Midbrain (tissue), 1 donor: Measurements from ENCODE around the gene SNRPD3.
A peak's percentile ranks its signal among the peaks of the same experiment; 100 is the strongest.
"Not testable (repeated sequence)": the region's sequence is repeated elsewhere in the genome, so short reads cannot be mapped to it uniquely, and the experiment has no call there.

ENCODE experiments used
- DNase-seq: peaks from one replicate; lab custom pipeline; 2025; lab: John Stamatoyannopoulos, UW

SNRPD3 gene

DNA sequence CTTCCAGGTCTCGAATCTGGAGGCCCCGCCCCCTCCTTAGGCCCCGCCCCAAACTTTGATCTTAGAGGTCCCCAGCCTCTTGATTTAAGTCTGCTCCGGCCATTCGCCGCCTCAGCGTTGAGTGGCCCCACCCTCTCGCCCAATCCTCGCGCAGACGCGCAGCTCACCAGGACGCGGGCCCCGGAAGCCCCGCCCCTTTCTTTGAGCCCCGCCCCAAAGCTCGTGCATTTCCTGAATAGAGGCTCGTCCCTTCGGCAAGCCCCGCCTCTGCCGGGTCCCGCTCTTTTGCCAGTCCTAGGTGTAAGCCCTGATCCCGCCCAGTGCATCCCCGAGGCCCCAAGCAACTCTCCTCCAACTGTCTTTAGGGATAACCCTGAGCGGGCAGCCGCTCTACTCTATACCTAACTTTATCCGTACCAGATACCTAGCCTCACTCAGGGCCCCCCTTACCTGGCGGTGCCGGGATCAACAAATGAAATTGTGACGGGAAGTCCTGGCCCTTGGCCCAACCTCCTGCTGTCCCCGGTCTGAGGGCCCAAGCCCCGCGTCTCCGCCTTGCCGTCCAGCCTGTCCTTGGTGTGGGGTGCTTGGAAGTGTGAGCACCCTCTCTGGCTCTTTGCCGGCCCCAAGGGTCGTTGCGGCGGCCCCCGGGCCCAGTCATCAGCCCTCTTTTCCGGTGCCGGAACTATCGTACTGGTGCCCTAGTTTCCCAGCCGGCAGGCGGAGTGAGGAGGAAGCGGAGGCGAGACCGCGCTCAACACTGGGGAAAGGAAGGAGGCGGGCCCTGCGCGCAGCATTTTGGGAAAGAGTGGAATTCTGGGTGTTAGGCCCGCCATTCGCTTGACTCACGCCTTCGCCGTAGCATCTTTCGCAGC, at the start of gene SNRPD3:
Gene SNRPD3 (plus strand): TSS at position 835 of the 875 bp plus-strand sequence. CDS start 1,676 bp downstream, outside the sequence.
- DNase-seq = peak; percentile 99

DNA sequence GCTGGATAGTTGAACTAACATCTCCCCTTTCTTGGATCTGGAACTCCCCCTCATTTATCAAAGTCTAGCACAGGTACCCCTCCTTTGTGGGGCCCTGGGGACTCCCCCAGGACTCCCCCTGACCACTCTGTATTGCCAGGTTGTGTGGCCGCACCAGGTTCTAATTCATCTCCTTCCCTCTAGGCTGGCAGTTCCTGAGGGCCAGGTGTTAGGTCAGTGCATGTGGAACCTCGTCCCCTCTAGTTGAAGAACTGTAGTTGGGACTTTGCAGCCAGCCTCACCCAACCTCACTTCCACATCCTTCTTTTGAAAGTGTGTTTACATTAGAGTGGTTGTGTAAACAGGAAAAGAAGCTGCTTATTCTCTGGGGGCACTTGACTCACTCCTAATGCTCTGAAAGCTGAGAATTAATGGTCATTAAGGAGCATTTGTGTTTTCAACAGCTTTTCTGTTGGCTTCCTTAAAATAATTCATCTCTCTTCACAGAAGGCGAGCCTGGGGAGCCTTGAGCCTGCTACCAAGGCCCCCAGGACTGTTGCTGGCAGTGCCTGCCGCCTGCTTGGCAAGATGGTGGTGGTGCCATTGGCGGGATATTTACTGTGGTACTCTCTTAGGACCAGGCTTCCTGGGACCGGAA, 48.9 kb upstream of the SNRPD3 start:
- DNase-seq = no peak

DNA sequence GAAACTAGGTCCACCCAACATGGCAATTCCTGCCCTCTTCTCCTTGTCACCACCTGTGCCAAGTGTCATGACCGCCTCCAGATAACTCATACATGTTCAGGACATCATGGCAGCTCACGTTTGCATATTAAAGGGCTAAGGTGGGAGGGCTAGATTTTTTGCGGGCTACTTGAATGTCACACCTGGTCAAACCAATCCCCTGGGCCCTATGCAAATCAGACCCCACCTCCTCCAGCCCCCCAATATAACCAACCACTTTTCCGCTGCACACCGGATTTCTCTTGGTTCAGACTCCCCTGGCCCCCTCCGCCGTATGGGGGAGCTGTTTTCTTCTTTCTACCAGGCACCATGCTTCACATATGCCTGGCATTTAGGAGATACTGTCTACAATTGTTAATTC, 48.1 kb upstream of the SNRPD3 start:
- DNase-seq = no peak

DNA sequence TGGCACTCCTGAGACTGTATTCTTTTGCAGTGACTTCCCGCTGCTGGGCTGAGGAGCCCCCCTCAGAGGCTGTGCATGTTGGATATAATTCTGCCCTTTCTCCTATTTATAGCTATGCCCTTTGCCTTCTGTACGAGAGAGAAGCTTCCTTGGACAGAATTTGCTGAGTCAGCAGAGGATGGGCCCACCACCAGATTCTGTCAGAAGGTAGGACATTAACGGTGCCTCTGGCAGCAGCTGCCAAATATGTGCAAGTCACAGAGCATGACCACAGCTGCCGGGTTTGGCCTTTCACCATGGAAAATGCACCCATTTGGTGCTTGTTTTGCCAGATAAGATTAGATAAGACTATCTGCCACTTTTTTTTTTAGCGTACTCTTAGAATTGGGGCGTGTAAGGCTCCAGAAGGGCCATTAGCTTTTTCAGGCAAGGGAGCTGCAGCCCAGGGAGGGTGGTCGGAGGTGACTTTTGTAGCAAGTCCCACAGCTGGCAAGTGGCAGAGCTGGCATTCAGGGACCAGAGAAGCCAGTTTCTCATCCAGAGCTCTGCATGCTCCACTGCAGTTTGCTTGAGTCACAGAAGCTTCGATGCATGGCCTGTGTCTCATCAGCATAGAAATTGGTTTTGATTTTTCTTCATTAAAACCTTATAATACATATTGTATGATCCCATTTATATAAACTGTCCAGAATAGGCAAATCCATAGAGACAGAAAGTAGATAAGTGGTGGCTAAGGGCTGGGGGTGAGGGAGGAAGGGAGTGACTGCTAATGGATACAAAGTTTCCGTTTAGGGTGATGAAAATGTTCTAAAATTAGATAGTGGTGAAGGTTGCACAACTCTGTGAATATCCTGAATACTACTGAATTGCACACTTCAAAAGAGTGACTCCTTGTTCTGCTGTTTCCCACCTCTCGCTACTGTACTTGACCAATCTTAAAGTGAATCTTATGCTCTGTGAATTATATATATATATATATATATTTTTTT, 44.9 kb upstream of the SNRPD3 start:
- DNase-seq = no peak

DNA sequence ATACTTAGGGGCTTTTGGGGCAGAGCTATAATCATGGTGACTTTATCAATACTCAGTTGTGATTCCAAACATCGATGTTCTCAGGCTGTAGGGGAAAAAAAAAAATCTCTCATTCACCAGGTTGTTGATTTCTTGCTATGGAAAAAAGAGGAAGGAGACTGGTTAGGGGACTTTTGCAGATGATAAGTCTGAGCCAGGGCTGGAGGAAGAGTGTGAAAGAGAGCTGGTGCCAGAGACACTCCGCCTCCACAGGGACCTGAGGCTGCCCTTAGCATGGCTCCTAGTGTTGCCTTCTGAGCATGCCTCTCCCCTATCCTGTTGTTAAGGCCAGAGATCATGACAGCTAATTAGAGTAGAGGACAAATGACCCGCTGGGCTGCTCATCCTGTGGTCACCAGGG, 43.8 kb upstream of the SNRPD3 start:
- DNase-seq = no peak

DNA sequence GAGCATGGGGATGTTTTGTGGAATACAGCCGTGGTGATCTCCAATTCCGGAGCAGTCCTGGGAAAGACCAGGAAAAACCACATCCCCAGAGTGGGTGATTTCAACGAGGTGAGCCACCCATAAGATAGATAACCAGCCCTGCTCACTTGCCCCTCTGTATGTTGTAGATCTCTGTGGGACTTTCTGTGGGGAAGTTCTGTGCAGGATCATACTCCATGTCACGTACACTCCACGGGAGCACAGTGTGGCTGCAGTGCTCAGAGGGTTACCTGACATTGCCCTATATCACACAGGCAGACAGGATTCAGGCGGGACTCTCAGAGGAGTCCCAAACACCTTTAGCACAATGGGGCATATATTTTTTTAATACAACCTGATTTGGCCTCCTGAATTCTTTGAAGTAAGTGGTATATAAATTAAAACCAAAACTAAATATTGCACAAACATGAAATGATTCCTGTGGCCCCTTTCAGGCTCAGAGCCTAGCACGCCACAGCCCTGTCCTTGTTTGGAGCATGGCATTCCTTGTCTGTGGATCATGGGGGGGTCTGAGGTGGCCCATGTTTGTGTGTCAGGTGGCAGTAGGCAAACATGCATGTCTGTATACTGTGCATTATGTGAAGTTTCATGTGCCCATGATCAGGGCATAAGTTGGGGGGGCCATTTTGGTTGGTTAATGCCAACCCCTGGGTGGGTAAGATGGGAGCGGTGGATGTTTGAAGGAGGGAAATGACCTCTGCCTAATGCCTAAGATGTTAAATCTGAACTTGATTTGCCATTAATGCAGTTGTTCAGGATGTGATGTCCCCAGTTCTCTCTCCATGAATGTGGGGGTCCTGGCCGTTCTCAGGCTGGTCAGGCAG, 42.2 kb upstream of the SNRPD3 start:
- DNase-seq = no peak

DNA sequence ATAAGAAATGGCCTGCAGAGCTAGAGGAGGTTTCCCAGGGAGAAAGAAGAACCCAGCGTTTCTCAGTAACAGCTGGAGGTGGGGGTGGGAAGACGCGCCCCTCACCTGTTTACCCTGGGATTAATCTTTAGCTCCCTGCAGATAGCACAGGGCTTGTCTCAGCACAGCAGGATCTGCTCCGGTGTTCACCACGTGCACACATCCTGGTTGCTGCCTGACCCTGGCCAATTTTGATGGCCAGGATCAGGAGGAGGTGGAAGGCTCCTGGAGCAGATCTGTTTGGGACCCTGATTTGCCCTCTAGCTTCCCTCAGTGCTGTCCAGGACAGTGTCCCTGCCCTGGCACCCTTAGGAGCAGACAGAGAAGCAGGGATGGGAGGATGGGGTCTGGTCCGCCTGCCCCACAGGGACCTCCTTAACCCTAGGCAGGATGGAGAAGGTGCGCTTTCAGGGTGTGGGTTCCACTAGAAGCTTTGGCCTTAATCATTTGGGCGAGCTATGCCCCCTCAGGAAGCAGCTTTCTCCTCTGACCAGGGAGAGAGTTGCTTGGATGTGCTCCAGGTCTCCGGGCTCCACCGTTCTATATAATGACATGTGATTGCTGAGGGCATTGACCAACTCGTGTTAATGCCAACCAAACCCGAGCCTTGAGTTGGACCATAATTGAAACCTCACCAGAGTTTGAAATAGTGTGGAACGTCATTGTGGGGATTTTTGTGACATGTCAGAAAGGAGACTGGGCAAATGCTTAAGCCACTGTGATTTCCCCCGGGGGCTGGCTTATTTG, 41.4 kb upstream of the SNRPD3 start:
- DNase-seq = no peak

DNA sequence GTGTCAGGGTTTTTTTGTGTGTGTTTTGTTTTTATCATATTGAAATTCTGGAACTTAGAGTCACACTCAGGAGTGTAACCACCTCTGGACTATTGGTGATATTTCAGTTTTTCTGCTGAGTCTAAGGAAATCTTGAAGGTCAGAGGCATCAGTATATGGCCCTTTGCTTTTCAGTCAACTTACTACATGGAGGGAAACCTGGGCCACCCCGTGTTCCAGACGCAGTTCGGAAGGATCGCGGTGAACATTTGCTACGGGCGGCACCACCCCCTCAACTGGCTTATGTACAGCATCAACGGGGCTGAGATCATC, 40.8 kb upstream of the SNRPD3 start:
- no peak for DNase-seq

DNA sequence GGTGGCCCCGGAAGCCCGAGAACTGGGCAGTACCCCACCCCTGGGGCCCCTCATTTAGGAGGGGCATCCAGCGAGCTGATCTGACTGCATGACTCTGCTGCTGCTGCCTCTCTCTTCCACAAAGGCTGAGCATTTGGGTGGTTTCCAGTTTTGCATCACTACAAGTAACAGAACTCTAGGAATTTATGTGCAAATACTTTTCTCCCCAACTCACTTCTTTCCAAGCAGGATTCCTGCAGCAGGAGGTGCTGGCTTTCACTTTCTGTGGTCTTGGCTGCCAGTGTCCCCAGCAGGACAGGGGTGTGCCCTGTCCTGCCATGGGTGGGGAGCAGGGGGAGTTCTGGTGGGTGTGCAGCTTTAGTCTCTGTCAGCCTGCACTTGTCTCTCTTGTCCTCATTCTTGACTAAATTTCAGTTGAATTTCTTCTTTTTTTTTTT, 39.5 kb upstream of the SNRPD3 start:
- no peak for DNase-seq

DNA sequence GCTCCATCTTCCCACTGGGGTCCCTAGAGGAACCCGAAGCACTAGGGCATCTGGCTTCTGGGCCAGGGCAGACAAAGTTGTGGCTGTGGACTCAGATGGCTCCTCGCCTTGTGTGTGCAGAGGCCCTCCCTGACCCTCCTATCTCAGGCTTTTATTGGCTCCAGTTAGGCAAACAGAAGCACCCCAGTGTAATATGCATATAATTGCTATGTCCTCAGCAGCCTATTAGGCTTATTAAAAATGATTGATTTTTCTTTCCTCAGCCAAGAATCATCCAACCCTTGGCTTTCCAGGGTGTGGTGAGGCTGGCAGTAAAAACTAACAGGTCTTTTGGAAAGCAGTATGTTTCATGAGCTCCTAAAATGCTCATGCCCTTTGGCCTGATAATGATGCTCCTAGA, 38.4 kb upstream of the SNRPD3 start:
- DNase-seq = no peak

DNA sequence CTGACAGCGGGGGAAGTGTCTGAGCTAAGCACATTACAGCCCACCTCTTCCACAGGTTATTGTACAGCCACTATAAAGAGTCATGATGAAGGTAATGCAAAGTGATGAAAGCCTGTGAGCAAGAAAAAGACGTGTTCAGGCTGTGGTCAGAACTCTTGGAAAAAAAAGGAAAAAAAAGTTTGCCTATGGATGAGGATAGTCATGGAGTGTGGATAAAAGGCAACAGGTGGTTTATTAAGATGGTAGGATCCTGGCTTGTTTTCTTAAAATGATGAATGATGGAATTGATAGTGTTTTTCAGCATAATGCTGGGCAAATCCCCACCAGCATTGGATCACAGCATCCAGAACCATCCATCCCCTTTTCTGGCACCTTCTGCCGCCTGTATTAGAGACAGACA, 37.6 kb upstream of the SNRPD3 start:
- no peak for DNase-seq

DNA sequence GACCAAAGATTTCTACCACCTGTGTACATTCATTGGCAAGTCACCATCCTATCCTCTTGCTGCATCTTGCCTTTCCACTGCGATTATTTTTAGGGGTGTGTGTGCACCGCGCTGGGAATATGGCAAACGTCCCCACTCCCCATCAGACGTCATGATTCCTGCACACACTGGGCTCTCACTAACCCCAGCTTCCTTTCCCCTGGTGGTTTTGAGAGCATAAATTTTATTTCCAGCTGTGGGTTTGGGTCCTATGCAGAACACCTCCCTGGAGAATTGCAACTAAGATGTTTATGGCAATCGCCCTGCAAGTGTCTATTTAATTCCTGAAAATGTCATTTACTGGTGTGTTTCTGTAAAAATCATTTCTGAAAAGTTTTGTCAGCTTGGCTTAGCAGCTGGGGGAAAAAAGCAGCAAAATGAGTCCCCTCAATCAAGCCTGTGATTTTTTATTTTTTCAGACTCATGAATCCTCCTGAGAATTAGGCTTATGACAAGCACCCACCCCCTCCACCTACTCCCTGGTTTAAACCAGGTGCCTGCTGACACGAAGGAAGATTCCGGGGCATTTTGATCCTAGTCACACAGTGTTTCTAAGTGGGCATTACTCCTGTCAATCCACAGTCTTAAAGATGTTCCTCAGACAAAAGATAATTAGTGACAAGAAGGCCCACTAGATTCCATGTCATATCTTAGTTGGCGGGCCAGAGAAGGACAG, 36.9 kb upstream of the SNRPD3 start:
- no peak for DNase-seq

DNA sequence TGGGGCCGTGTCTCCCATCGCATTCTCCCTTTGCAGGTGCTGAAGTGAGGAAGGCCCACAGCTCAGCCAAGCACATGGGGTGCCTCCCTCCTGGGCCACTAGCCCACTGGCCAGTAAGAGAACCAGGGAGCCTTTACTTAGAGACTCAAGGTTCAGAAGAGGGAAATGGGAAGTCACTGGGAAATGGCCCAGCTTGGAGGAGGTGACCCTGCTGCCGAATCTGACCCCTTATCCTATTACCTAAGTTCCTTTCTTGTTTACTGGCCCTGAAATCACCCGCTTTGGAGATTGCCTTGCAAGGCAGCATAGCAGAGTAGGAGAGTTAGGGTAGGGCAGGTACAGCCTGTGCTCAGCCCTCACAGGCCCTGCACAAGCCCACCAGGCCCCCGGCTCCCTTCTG, 36.3 kb upstream of the SNRPD3 start:
- DNase-seq = no peak

DNA sequence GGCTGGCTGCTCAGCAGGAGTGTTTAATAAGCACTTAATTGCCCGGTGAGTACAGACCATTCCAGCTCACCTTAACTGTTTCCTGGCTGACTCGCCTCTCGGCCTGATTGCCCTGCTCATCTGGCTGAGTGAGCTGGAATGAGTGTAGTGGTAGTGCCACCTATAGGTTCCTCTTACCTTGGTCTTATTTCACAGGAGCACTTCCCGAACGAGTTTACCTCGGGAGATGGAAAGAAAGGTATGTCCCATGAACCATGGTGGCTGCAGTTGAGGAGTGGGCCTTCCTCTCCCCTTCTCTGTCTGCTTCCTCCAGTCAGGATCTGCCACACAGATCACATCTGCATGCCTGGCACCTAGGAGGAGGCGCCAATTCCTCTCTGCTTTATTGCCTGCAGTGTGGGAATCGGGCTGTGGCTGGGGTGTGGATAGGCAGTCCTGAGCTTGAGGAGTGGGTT, 34.0 kb upstream of the SNRPD3 start:
- DNase-seq = no peak

DNA sequence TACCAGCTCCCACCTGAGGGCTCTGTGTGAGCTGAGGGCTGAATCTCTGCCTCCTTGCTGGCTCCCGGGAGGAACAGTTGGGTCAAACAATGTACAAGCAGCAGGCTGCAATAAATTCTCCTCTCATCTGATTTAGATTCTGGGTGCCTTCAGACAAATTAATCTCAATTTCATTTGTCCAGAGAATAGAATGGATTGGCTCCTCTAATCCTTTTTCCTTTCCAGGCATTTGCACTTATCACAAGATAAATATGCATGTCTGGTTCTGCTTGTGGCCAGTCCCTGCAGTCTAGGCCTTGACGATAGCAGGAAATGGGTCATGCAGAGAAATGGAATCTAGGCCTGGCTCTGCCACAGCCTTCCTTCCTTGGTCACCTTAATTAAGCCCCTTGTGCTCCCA, 31.9 kb upstream of the SNRPD3 start:
- no peak for DNase-seq

DNA sequence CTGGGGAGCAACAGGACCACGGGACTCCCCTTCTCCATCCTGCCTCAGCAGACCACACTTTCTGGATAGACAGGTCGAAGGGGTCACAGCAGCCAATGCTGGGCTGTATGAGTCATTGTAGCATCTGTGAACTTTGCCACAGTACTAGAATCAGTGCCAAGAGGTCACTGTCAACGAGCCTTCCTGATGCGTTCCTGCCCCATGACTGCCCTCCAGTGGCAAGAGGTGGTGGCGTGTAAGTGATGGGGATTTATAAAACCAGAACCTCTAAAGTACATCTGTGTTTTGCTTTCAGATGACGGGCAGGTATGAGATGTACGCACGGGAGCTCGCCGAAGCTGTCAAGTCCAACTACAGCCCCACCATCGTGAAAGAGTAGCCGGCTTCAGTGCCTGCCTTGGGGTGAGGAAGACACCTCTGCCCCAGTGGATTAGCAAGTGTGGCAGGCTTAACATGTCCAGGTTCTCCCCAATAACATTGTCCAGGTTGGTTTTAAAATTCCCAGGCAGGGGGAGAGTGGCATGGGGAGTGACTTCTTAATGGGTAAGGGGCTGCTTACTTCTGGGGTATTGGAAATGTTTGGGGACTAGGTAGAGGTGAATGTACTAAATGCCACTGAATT, 30.3 kb upstream of the SNRPD3 start:
- peak; percentile 68 for DNase-seq

DNA sequence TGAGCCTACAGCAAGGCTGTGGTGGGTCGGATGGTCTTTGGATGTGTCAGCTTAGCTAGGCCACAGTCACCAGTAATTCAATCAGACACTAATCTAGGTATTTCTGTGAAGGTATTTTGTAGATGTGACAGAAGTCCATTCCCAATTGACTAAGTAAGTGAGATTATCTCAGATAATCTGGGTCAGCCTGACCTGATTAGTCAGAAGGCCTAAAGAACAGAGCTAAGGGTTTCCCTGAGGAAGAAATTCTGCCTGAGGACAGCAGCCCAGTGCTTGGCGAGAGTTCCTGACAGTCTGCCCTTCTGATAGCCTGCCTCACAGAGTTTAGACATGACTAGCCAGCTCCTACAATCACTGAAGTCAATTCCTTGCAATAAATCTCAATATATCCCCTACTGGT, 29.6 kb upstream of the SNRPD3 start:
- DNase-seq = no peak

DNA sequence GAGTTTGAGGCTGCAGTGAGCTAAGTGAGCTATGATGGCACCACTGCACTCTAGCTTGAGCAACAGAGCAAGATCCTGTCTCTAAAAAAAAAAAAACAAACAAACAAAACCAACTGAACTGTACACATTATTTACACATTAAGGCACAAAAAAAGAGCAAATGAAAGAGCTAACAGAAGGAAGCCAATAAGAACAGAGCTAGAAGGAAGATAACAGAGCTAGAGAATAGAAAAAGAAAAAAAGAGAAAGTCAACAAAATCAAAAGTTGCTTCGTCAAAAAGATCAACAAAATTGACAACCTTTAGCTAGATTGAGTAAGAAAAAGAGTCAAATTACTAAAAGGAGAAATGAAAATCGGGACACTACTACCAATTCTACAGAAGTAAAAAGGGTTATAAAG, 25.9 kb upstream of the SNRPD3 start:
- no peak for DNase-seq

DNA sequence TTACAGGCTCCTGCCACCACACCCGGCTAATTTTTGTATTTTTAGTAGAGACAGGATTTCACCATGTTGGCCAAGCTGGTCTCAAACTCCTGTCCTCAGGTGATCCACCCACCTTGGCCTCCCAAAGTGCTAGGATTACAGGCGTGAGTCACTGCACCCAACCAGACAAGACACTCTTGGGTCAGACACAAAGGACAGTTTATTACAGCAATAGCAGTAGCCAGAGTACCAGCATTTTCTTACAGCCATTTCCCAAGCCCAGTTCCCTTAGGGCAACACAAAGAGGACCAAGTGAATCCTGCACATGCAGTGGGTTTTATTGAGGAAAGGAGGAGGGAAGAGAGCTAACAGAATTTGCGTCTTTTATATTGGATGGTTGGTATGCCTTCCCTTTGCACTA, 24.8 kb upstream of the SNRPD3 start:
- not testable (repeated sequence) for DNase-seq
